Breast epithelium (tissue), 4 donors: ENCODE results near the gene BGLAP. TPM values are rescaled to one million over a fixed set of nuclear protein-coding genes. Genes with fewer than 3 reads are reported as not detected.

Source experiments
- DNase-seq, 2 donors: peaks; one replicate each; pipeline ENCODE4 v3.0.0-alpha.2; 2019; ENCODE audit warnings: low spot score in 2 of 2
- H3K27ac ChIP-seq, 2 donors: fragments of 200-600 bp; sonication (generic) in 1 of 2; one replicate each; pipeline ENCODE4 v1.5.1; 2016 to 2019; ENCODE audit warnings: mild to moderate bottlenecking in 1 of 2
- H3K27me3 ChIP-seq, 2 donors: fragments of 200-600 bp; sonication (generic) in 1 of 2; one replicate each; pipeline versions ENCODE4 v1.5.1 to v1.6.0; 2017 to 2019; ENCODE audit warnings: control low read depth in 1 of 2, mild to moderate bottlenecking in 1 of 2
- H3K36me3 ChIP-seq: fragments of 200-600 bp; one replicate; pipeline ENCODE4 v1.5.1; 2019
- H3K4me1 ChIP-seq, 2 donors: fragments of 200-600 bp; sonication (generic); one replicate each; pipeline ENCODE4 v1.5.1; 2016 to 2019; ENCODE audit warnings: control low read depth in 1 of 2
- H3K4me3 ChIP-seq, 3 donors: fragments of 200-600 bp; sonication (generic); 1 replicate in 2 of 3; 2 replicates in 1 of 3; pipeline ENCODE4 v1.5.1; 2016 to 2019; ENCODE audit warnings: mild to moderate bottlenecking in 3 of 3, moderate library complexity in 2 of 3
- H3K9me3 ChIP-seq, 2 donors: fragments of 200-600 bp; sonication (generic) in 1 of 2; one replicate each; pipeline ENCODE4 v1.5.1; 2016 to 2019; ENCODE audit warnings: control low read depth in 1 of 2
- POLR2A ChIP-seq: fragments of 450-650 bp; IDR thresholded peaks from one replicate; pipeline ENCODE4 v1.6.1; 2016; ENCODE audit warnings: antibody characterized with exemption, mild to moderate bottlenecking, moderate library complexity
- POLR2AphosphoS5 ChIP-seq, 3 donors: sonication (generic); formaldehyde crosslinking; IDR thresholded peaks; one replicate each; pipeline ENCODE4 v1.6.1; 2017; ENCODE audit warnings: antibody characterized with exemption in 3 of 3
- intact Hi-C: fragments of 100-400 bp; cut with DNase I; formaldehyde crosslinking; loops from one replicate; pipeline ENCODE4 v1.15.1; 2023; ENCODE audit warnings: low total_unique reads
- total RNA-seq, 3 donors: library from RNA; depleted of rRNA; stranded (reverse); fragments of >200 nt; gene quantifications; one replicate each; pipeline ENCODE4 v1.1.0, GENCODE V29; 2016
- TF ChIP-seq, protein P1 (sequence below), 3 donors: fragments of 450-650 bp; IDR thresholded peaks; one replicate each; pipeline ENCODE4 v1.5.1; 2016 to 2017; ENCODE audit warnings: antibody characterized with exemption in 3 of 3, mild to moderate bottlenecking in 3 of 3, moderate library complexity in 3 of 3

BGLAP gene
- total RNA-seq, 3 donors from 2014 or later = 0.32 to 2.9 (median 0.98) TPM

DNA sequence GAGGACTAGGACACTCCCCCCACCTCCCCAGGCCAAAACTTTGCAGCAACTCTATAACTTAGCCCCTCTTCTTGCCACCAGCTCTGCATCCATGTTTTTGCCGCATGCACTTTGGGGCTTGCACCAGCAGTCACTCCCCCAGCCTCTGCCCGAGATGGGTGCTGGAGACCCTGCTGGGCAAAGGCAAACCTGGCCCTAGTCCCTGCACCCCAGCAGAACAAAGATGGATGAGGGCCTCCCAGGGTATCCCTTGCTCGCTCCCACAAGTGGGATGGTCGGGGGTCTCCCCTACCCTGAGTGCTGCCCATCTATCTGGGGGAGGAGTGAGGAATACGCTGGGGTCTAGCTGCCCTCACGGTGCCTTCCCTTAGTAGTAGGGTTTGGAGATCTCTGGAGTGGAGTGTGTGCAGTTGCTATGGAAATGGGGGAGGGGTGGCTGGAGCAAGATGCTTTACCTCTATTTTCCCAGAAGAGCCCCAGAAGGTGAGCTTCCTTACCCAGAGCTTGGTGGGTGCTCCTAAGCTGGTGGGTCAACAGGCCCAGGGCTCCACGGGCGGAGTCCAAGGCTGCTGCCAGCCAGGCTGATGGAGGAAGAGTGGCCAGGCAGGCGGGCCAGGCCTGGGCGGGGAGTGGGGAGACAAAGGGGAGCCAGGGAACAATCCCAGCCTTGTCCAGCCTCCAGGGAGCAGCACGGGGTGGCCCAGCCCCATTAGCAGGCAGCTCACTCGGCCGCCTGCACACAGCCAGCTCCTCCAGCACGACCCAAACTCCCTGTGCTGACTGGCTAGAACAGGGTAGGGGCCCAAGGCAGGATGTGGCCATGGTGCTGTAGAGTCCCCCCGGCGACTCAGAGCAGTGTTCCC is 5.7 kb downstream of the BGLAP start, which contains the start of gene PAQR6:
TSS of gene PAQR6 (minus strand) at position 597 of the 863 bp plus-strand sequence. CDS start 1,325 bp downstream, outside the sequence.
- H3K27ac ChIP-seq = peak within 1 kb of the TSS; percentile 10
- TF ChIP-seq POLR2A (no peak), POLR2AphosphoS5 (IDR thresholded peaks at IDR 0.05) (no peak)
- TF ChIP-seq, protein P1, sequence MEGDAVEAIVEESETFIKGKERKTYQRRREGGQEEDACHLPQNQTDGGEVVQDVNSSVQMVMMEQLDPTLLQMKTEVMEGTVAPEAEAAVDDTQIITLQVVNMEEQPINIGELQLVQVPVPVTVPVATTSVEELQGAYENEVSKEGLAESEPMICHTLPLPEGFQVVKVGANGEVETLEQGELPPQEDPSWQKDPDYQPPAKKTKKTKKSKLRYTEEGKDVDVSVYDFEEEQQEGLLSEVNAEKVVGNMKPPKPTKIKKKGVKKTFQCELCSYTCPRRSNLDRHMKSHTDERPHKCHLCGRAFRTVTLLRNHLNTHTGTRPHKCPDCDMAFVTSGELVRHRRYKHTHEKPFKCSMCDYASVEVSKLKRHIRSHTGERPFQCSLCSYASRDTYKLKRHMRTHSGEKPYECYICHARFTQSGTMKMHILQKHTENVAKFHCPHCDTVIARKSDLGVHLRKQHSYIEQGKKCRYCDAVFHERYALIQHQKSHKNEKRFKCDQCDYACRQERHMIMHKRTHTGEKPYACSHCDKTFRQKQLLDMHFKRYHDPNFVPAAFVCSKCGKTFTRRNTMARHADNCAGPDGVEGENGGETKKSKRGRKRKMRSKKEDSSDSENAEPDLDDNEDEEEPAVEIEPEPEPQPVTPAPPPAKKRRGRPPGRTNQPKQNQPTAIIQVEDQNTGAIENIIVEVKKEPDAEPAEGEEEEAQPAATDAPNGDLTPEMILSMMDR (IDR thresholded peaks at IDR 0.05) = no peak
- intact Hi-C loops = no loop called here
- peaks cover 0 to 11% of the 10 kb centered on the region in 2 donors for H3K4me1 ChIP-seq
- peaks cover 8% of the 10 kb centered on the region for H3K36me3 ChIP-seq
- peak within 1 kb of the TSS in 1 of 3 donors; percentile 3 for H3K4me3 ChIP-seq
- no peaks in the 10 kb centered on the region for H3K27me3 ChIP-seq
- H3K9me3 ChIP-seq = no peaks in the 10 kb centered on the region
- DNase-seq = peak in 1 of 2 donors; percentile 61

DNA sequence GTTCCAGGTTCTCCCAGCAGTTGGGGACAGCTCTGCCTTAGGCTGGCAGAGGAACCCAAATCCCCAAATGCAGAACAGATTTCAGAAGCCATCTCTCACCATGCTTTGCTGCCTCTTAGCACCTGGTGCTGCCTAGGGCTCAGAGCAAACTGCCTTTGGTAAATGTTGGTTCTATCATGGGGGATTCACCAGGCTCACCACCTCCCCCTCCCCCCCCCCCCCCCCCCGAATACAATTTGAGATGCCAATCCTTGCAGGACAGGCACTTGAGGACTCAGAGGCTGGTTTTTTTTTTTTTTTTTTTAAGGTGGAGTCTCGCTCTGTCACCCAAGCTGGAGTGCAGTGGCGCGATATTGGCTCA is 6.3 kb downstream of the BGLAP start:
- H3K9me3 ChIP-seq = no peaks in the 10 kb centered on the region
- H3K36me3 ChIP-seq = peaks cover 14% of the 10 kb centered on the region
- no peak for DNase-seq
- H3K27ac ChIP-seq = peak overlapping the region; percentile 10
- intact Hi-C loops = no loop called here
- H3K4me1 ChIP-seq = peaks cover 0 to 11% of the 10 kb centered on the region in 2 donors
- H3K4me3 ChIP-seq = peak overlapping the region in 1 of 3 donors; percentile 3
- TF ChIP-seq, protein P1 (IDR thresholded peaks at IDR 0.05) = no peak
- TF ChIP-seq POLR2AphosphoS5 (IDR thresholded peaks at IDR 0.05) = no peak
- no peak for TF ChIP-seq POLR2A
- no peaks in the 10 kb centered on the region for H3K27me3 ChIP-seq

DNA sequence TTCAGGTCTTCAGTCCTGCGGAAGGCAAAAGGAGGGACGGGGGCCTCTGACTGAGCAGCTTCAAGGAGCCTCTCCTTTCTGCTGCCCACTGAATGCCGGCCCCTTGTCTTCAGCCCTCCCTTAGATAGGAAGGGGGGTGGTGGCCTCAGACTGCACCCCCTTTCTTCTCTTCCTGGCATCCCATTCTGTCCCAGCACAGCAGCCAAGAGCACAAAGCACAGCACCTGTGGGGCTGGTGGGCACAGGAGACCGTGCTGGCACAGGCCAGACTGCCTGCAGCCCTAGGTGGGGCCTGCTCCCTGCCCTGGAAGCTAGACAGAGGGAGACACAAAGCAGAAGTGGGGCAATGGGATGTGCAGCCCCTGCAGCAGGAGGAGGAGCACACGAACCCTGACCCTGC is 7.6 kb downstream of the BGLAP start:
- TF ChIP-seq POLR2A (no peak), POLR2AphosphoS5 (IDR thresholded peaks at IDR 0.05) (no peak)
- TF ChIP-seq, protein P1 (IDR thresholded peaks at IDR 0.05) = no peak
- H3K27me3 ChIP-seq = no peaks in the 10 kb centered on the region
- intact Hi-C loops = no loop called here
- no peak overlapping the region for H3K27ac ChIP-seq
- peaks cover 0 to 11% of the 10 kb centered on the region in 2 donors for H3K4me1 ChIP-seq
- DNase-seq = no peak
- H3K4me3 ChIP-seq = no peak overlapping the region
- peaks cover 14% of the 10 kb centered on the region for H3K36me3 ChIP-seq
- H3K9me3 ChIP-seq = no peaks in the 10 kb centered on the region

DNA sequence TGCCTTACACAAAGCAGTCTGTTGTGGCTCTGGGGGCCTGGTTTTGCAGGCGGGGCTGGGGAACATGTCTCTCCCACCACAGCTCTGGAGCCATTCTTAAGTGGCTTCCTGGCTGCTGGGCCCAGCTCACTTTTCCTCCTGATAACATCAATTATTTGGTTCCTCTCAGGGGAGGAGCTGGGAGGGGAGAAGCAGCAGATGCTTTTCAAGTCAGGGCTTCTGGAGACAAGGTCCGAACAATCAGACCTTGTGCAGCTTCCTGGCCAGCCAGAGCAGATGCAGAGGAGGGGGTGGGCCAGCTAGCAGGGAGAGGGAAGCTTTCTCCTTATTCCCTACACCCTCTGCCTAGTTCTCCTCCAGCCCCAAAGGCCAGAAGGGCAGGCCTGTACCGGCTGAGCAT is 9.5 kb downstream of the BGLAP start:
- peaks cover 0 to 11% of the 10 kb centered on the region in 2 donors for H3K4me1 ChIP-seq
- H3K4me3 ChIP-seq = no peak overlapping the region
- no peaks in the 10 kb centered on the region for H3K9me3 ChIP-seq
- TF ChIP-seq POLR2A (no peak), POLR2AphosphoS5 (IDR thresholded peaks at IDR 0.05) (no peak)
- TF ChIP-seq, protein P1 (IDR thresholded peaks at IDR 0.05) = no peak
- H3K36me3 ChIP-seq = peaks cover 14% of the 10 kb centered on the region
- H3K27me3 ChIP-seq = no peaks in the 10 kb centered on the region
- no peak overlapping the region for H3K27ac ChIP-seq
- DNase-seq = no peak
- intact Hi-C loops = no loop called here

GRCh38 chr1:156253634-156254033 is 11.7 kb downstream of the BGLAP start:
- Histone ChIP-seq H3K27ac (no peak overlapping the region), H3K36me3 (peaks cover 14% of the 10 kb centered on the region), H3K9me3 (no peaks in the 10 kb centered on the region), H3K4me1 (no peaks in the 10 kb centered on the region), H3K4me3 (no peak overlapping the region), H3K27me3 (no peaks in the 10 kb centered on the region)
- TF ChIP-seq, protein P1 (IDR thresholded peaks at IDR 0.05) = no peak
- TF ChIP-seq POLR2A (no peak), POLR2AphosphoS5 (IDR thresholded peaks at IDR 0.05) (no peak)
- no peak for DNase-seq
- intact Hi-C loops = no loop called here
